Naive thymus-derived CD4-positive, alpha-beta T cell (primary cell): ENCODE measurements around the gene KIF26A. TPM values are rescaled to one million over a fixed set of nuclear protein-coding genes. Genes with fewer than 3 reads are reported as not detected.
A peak's percentile ranks its signal among the peaks of the same experiment; 100 is the strongest.

Source experiments
- ATAC-seq: fragments of 150-1000 bp; cut with Tn5 transposase; 2 replicates; pipeline ENCODE4 v1.10.0; 2021; ENCODE audit warnings: mild to moderate bottlenecking, moderate library complexity
- CTCF ChIA-PET: fragments of 350-600 bp; sonication (Branson Sonifier 250); formaldehyde crosslinking; loops from one replicate; lab custom pipeline; 2021; ENCODE audit warnings: antibody characterized with exemption; lab: Charles Lee
- POLR2A ChIA-PET: fragments of 350-600 bp; sonication (Branson Sonifier 250); formaldehyde crosslinking; loops from one replicate; lab custom pipeline; 2021; ENCODE audit warnings: antibody characterized with exemption, inconsistent platforms; lab: Charles Lee
- DNase-seq, 9 donors: peaks; one replicate each; pipeline versions ENCODE4 v3.0.0 to v3.0.0-alpha.2; 2020 to 2022; ENCODE audit warnings: mixed read lengths in 1 of 9
- H3K27ac ChIP-seq: one replicate; pipeline ENCODE4 v1.7.0; 2013; ENCODE audit warnings: mild to moderate bottlenecking, low read depth, low read length, moderate library complexity
- H3K27me3 ChIP-seq, 2 donors: one replicate each; pipeline ENCODE4 v1.7.0; 2013; ENCODE audit warnings: low read length in 2 of 2, mild to moderate bottlenecking in 2 of 2, moderate library complexity in 2 of 2; ENCODE audit not compliant: control insufficient read depth in 2 of 2, insufficient read depth in 2 of 2
- H3K36me3 ChIP-seq, 3 experiments: 1 replicate in 2 of 3; 2 replicates in 1 of 3; pipeline ENCODE4 v1.7.0; 2013; ENCODE audit warnings: low read length in 3 of 3, mild to moderate bottlenecking in 3 of 3, moderate library complexity in 1 of 3; ENCODE audit not compliant: insufficient read depth in 3 of 3, control insufficient read depth in 2 of 3
- H3K4me1 ChIP-seq, 2 donors: one replicate each; pipeline ENCODE4 v1.7.0; 2013; ENCODE audit warnings: low read length in 2 of 2, mild to moderate bottlenecking in 2 of 2, moderate library complexity in 1 of 2; ENCODE audit not compliant: control insufficient read depth in 2 of 2, insufficient read depth in 2 of 2
- H3K4me3 ChIP-seq: 2 replicates; pipeline ENCODE4 v1.7.0; 2013; ENCODE audit warnings: mild to moderate bottlenecking, low read length
- H3K9me3 ChIP-seq, 3 experiments: 1 replicate in 2 of 3; 2 replicates in 1 of 3; pipeline ENCODE4 v1.7.0; 2013; ENCODE audit warnings: low read length in 3 of 3; ENCODE audit not compliant: control insufficient read depth in 2 of 3
- H3K27ac Mint-ChIP-seq, 9 donors: one replicate each; pipeline ENCODE4 v1.8.0; 2020 to 2022; ENCODE audit warnings: mixed read lengths in 9 of 9, mild to moderate bottlenecking in 8 of 9, moderate library complexity in 5 of 9, inconsistent platforms in 2 of 9
- H3K27me3 Mint-ChIP-seq, 5 donors: one replicate each; pipeline ENCODE4 v1.8.0; 2021 to 2022; ENCODE audit warnings: mixed read lengths in 5 of 5, mild to moderate bottlenecking in 1 of 5
- H3K36me3 Mint-ChIP-seq, 5 donors: one replicate each; pipeline ENCODE4 v1.8.0; 2020 to 2022; ENCODE audit warnings: mixed read lengths in 5 of 5, mild to moderate bottlenecking in 3 of 5, inconsistent platforms in 1 of 5
- H3K4me1 Mint-ChIP-seq, 7 donors: one replicate each; pipeline ENCODE4 v1.8.0; 2020 to 2022; ENCODE audit warnings: mixed read lengths in 7 of 7, mild to moderate bottlenecking in 3 of 7, inconsistent platforms in 1 of 7
- H3K4me3 Mint-ChIP-seq, 10 donors: one replicate each; pipeline ENCODE4 v1.8.0; 2020 to 2022; ENCODE audit warnings: mild to moderate bottlenecking in 10 of 10, mixed read lengths in 10 of 10, moderate library complexity in 6 of 10, inconsistent platforms in 2 of 10
- H3K9me3 Mint-ChIP-seq, 11 donors: one replicate each; pipeline ENCODE4 v1.8.0; 2020 to 2022; ENCODE audit warnings: mixed read lengths in 11 of 11, mild to moderate bottlenecking in 4 of 11, inconsistent platforms in 1 of 11, moderate library complexity in 1 of 11
- intact Hi-C, 2 donors: fragments of 100-400 bp; cut with micrococcal nuclease; formaldehyde crosslinking; loops; one replicate each; pipeline ENCODE4 v1.15.1; 2023
- polyA plus RNA-seq, 2 donors: library from polyadenylated mRNA; unstranded; fragments of 300-500 nt; fragmentation: Illumina TruSeq; gene quantifications; one replicate each; pipeline ENCODE4 v1.2.3, GENCODE V29; 2021
- total RNA-seq, 6 experiments: library from RNA in 5 of 6; stranded (reverse) in 5 of 6; gene quantifications; 1 replicate in 5 of 6; 2 replicates in 1 of 6; pipeline ENCODE4 v1.2.3 and lab custom pipeline; 2021 to 2026

The KIF26A gene
- total and polyA plus RNA-seq, 7 experiments from 2014 or later: 0.13 to 0.53 (median 0.17) TPM; not detected in 4

DNA sequence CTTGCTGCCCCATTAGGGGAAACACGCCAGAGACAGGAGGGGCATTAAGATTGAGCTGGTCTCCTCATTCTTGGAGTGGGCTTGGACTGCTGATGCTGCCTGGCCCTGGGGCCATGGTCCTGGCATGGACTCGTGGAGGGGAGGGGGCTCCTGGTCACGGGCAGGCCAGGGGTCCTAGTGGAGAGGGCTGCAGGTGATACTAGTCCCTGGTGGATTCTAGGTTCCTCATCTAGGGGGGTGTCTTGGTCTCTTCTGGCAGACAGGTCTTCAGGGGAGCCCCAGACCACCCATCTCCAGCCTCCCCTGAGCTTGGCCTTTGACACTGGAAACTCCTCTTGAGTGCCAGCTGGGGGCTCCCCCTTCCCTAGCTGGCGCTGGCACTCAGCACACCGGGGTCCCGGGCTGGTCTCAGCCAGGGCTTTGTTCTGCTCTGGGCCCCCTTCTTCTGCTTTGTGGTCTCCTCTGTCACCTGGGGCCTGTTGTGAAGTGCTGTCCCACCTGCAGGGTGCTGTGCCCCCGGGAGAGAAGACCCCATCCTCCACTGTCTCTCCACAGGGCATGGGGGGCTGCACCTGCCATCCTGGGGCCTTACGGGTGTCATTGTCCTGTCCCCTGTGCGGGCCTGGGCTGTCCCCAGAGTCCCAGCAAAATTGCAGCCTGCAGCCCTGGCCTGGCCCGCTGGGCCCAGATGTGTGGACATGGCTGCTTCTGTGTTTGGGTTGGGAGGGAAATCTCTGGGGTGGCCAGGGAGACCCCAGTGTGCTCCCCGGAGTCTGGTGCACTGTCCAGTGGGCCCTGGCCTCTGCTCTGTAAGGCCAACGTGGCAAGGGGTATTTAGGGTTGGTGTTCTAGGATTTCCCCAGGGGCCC lies 2.3 kb downstream of the KIF26A start:
- H3K36me3 Mint-ChIP-seq: no peaks in the 10 kb centered on the region
- Histone ChIP-seq H3K27me3 (peaks cover 0 to under 1% of the 10 kb centered on the region in 2 donors), H3K4me3 (no peak overlapping the region), H3K27ac (no peak overlapping the region), H3K9me3 (no peaks in the 10 kb centered on the region), H3K36me3 (no peaks in the 10 kb centered on the region), H3K4me1 (no peaks in the 10 kb centered on the region)
- H3K4me1 Mint-ChIP-seq: peaks cover 0 to 10% (median 5%) of the 10 kb centered on the region in 7 donors
- H3K27ac Mint-ChIP-seq: no peak overlapping the region
- ChIA-PET CTCF (interaction anchor here (0.6 to 2.7 kb wide), 2 partner anchors 127 to 424 kb away, joined by 4 to 10 read pairs; no protein-coding TSS in a partner anchor), POLR2A (no interaction called here)
- H3K4me3 Mint-ChIP-seq: peak overlapping the region in 1 of 10 donors; percentile 18
- DNase-seq: peak in 1 of 9 donors; percentile 3
- no peaks in the 10 kb centered on the region for H3K9me3 Mint-ChIP-seq
- ATAC-seq: no peak
- H3K27me3 Mint-ChIP-seq: peaks cover 4 to 21% (median 11%) of the 10 kb centered on the region in 5 donors
- intact Hi-C loops: no loop called here

DNA sequence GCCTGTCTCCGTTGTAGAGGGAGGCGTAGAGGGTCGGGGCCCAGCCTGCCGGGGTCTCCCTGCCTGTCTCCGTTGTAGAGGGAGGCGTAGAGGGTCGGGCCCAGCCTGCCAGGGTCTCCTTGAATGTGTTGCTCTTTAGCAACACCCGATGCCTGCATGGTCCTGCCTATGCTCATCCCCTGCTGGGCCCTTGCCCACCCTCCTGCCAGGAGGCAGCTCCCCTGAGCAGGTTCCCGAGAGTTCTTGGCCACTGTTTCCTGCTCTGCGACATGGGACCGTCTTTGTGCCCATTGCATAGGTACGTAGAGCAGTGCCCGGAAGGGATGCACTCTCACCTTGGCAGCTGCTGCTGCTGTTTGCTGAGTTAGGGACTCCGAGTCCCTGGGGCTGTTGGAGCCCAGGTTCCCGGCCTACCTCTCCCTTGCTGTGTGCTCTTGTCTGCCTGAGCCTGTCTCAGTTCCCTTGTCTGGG lies 3.3 kb downstream of the KIF26A start:
- Histone ChIP-seq H3K9me3 (no peaks in the 10 kb centered on the region), H3K4me1 (no peaks in the 10 kb centered on the region), H3K36me3 (no peaks in the 10 kb centered on the region), H3K27me3 (no peaks in the 10 kb centered on the region), H3K27ac (no peak overlapping the region), H3K4me3 (no peak overlapping the region)
- H3K4me3 Mint-ChIP-seq: no peak overlapping the region
- H3K9me3 Mint-ChIP-seq: no peaks in the 10 kb centered on the region
- H3K36me3 Mint-ChIP-seq: no peaks in the 10 kb centered on the region
- ChIA-PET CTCF (interaction anchor here (2.7 kb wide), 1 partner anchor 423 kb away, joined by 10 read pairs; no protein-coding TSS in a partner anchor), POLR2A (no interaction called here)
- ATAC-seq (no peak), DNase-seq (peak in 1 of 9 donors; percentile 6)
- peaks cover 4 to 18% (median 10%) of the 10 kb centered on the region in 5 donors for H3K27me3 Mint-ChIP-seq
- intact Hi-C loops: no loop called here
- peaks cover 0 to 9% (median 5%) of the 10 kb centered on the region in 7 donors for H3K4me1 Mint-ChIP-seq
- H3K27ac Mint-ChIP-seq: no peak overlapping the region

DNA sequence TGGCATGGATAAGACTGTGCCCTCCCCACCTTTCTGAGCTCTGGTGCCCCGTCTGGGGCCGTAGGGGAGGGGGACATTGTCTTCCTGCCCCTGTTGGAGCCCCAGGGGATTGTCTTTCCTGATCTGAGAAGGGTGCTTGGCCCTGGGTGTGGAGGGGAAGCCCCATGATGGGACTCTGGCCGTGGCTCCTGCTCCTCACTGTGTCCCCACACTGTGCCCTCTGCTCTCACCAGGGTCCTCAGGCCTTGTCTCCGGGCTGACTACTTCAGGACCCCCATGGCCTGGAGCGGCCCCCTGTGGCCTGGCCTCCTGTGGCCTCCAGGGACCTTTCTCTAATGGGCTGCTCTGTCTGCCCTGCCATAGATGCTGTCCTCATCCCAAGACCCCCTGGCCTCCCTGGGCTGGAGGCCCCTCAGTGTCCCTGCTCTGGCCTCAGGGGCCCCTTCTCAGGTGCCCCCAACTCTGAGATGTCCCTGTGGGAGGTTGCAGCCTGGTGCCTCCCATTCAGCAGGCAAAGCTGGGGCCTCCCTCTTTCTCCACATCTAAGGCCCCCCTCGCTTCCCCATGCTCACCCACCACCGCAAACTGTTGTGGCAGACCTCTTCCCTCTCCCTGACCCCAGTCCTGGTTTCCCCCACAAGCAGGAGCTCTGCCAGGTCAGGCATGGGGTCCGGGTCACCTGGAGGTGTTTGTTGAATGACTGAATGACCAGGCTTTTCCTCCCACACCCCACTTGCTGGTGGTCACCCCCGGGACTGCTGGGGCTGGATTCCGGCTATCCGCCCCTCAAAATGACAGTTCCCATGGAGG lies 4.0 kb downstream of the KIF26A start:
- Histone ChIP-seq H3K36me3 (no peaks in the 10 kb centered on the region), H3K4me3 (no peak overlapping the region), H3K4me1 (no peaks in the 10 kb centered on the region), H3K27me3 (no peaks in the 10 kb centered on the region), H3K9me3 (no peaks in the 10 kb centered on the region), H3K27ac (no peak overlapping the region)
- H3K27ac Mint-ChIP-seq: no peak overlapping the region
- H3K4me1 Mint-ChIP-seq: peaks cover 0 to 3% (median 0%) of the 10 kb centered on the region in 7 donors
- intact Hi-C loops: no loop called here
- H3K4me3 Mint-ChIP-seq: no peak overlapping the region
- peak in 1 of 9 donors; percentile 5 for DNase-seq
- ChIA-PET CTCF (no interaction called here), POLR2A (no interaction called here)
- H3K9me3 Mint-ChIP-seq: no peaks in the 10 kb centered on the region
- H3K36me3 Mint-ChIP-seq: no peaks in the 10 kb centered on the region
- H3K27me3 Mint-ChIP-seq: peaks cover 0 to 14% (median 4%) of the 10 kb centered on the region in 5 donors
- no peak for ATAC-seq

DNA sequence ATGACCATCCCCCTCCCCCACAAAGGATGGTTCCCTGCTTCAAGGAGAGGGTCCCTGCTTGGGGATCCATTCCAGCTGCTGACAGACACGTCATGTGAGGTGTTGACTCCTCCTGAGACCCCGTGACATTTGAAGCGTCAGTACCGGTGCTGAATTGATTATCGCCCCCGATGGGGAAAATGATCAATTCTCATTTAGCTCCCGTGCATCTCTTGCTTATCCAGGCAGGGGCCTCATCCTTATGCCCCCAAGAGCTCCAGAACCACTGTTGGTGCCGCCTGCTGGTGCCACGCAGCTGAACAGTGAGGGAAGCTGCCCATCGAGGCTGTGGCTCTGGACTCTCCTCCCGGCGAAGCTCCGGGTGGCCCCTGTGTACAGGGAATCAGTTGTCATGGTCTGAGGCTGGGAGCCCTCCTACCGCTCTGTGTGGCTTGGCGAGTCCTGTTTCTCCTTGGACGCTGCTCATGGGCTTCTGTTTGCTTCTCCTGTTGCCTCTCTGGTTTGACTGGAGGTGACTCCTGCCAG lies 4.6 kb downstream of the KIF26A start:
- CTCF ChIA-PET: no interaction called here

DNA sequence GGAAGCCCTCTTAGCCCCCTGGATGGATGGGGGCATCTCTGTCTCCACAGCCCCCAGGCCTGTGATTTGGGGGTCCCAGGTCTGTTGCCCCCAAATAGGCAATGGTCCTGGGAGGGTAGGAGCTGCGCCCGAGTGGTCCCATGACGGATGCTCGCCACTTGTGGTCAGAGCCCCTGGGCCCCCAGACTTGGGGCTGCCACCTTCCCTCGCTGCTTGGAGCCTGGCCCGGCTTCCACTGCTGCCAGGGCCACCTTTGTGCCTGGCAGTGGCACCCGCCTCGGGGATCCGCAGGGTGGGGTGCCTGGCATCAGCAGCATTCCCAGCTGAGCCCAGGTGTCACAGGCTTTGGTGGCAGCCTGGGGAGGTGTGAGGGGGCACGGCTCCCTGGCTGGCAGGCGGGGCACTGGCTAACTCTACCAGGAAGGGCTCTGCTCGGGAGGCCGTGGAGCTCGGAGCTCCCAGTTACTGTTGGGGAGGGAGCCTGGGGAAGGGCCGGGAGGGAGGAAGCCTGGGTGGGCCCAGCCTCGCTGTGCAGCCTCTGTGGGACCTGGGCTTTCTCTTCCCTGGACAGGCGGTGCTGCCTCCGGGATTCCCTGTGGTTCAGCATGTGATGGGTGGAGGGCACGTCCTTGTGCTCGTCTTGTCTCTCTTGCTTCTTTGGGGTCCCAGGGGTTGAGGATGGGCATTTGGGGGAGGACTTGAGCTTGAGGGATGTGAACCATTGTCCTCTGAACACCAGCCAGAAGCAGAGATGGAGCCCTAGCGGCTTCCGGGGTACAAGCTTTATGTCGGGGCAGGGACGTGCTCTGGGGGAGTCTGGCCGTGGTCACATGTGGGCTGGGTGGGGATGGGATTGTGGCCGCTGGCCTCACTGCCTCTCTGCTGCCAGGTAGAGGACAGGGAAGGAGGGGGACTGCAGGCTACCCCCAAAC lies 5.4 kb downstream of the KIF26A start:
- H3K36me3 ChIP-seq: no peaks in the 10 kb centered on the region
- no peaks in the 10 kb centered on the region for H3K9me3 ChIP-seq
- no peaks in the 10 kb centered on the region for H3K4me1 ChIP-seq
- ChIA-PET CTCF (no interaction called here), POLR2A (no interaction called here)
- H3K4me1 Mint-ChIP-seq: peaks cover 0 to 3% (median 0%) of the 10 kb centered on the region in 7 donors
- H3K4me3 Mint-ChIP-seq: peak overlapping the region in 1 of 10 donors; percentile 12
- no peaks in the 10 kb centered on the region for H3K36me3 Mint-ChIP-seq
- no peak overlapping the region for H3K27ac Mint-ChIP-seq
- H3K27me3 Mint-ChIP-seq: peaks cover 4 to 14% (median 4%) of the 10 kb centered on the region in 5 donors
- no peak overlapping the region for H3K27ac ChIP-seq
- no peak overlapping the region for H3K4me3 ChIP-seq
- ATAC-seq (no peak), DNase-seq (peak in 1 of 9 donors; percentile 4)
- H3K27me3 ChIP-seq: no peaks in the 10 kb centered on the region
- H3K9me3 Mint-ChIP-seq: no peaks in the 10 kb centered on the region
- intact Hi-C loops: no loop called here

More for the DNA sequence above, 4.6 kb downstream of the KIF26A start:
- Histone ChIP-seq H3K9me3 (no peaks in the 10 kb centered on the region), H3K36me3 (no peaks in the 10 kb centered on the region), H3K4me3 (no peak overlapping the region), H3K4me1 (no peaks in the 10 kb centered on the region), H3K27me3 (no peaks in the 10 kb centered on the region), H3K27ac (no peak overlapping the region)
- Mint-ChIP-seq H3K9me3 (no peaks in the 10 kb centered on the region), H3K4me1 (peaks cover 0 to 3% (median 0%) of the 10 kb centered on the region in 7 donors), H3K27me3 (peaks cover under 1 to 14% (median 4%) of the 10 kb centered on the region in 5 donors), H3K27ac (no peak overlapping the region), H3K36me3 (no peaks in the 10 kb centered on the region), H3K4me3 (no peak overlapping the region)
- POLR2A ChIA-PET: no interaction called here
- intact Hi-C loops: no loop called here
- DNase-seq (no peak), ATAC-seq (no peak)

DNA sequence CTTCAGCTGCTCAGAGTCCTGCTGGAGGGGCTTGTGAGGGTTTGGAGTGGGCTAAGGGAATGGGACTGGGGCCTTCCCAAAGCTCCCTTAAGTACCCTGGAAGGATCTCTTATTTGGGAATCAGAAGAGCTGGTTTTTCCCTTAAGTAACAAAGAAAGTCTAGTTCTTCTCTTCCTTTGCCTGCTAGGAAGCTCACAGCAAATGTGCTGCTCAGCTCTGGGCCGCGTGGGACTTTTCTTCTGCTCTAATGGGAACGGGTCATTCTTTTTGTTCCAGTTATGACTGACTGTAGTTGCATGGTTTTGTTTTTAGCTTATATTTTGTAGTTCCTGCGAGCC lies 6.0 kb downstream of the KIF26A start:
- H3K4me1 ChIP-seq: no peaks in the 10 kb centered on the region
- H3K36me3 ChIP-seq: no peaks in the 10 kb centered on the region
- no peak overlapping the region for H3K27ac ChIP-seq
- intact Hi-C loops: no loop called here
- H3K27ac Mint-ChIP-seq: no peak overlapping the region
- H3K9me3 ChIP-seq: no peaks in the 10 kb centered on the region
- H3K36me3 Mint-ChIP-seq: no peaks in the 10 kb centered on the region
- H3K27me3 ChIP-seq: no peaks in the 10 kb centered on the region
- ChIA-PET CTCF (no interaction called here), POLR2A (no interaction called here)
- peaks cover 4 to 11% (median 4%) of the 10 kb centered on the region in 5 donors for H3K27me3 Mint-ChIP-seq
- H3K9me3 Mint-ChIP-seq: no peaks in the 10 kb centered on the region
- DNase-seq (no peak), ATAC-seq (no peak)
- no peak overlapping the region for H3K4me3 ChIP-seq
- peaks cover 0 to under 1% (median 0%) of the 10 kb centered on the region in 7 donors for H3K4me1 Mint-ChIP-seq
- peak overlapping the region in 1 of 10 donors; percentile 12 for H3K4me3 Mint-ChIP-seq
